SKM-1 (cell line): ENCODE data around the gene NSD2.
"Not testable (repeated sequence)": the region's sequence is repeated elsewhere in the genome, so short reads cannot be mapped to it uniquely, and the experiment has no call there.

Experiments used
- DNase-seq: peaks from one replicate; lab custom pipeline; 2025; ENCODE audit not compliant: unreplicated experiment; lab: John Stamatoyannopoulos, UW

NSD2 gene

GRCh38 chr4:1870578-1871443, at the start of gene NSD2:
Gene NSD2 (plus strand): TSS chr4:1871393. CDS start chr4:1900655, 29,262 bp downstream.
- peak; percentile 81 for DNase-seq

- no peak for DNase-seq
Measured at GRCh38 chr4:1821679-1822567, 49.3 kb upstream of the NSD2 start.

GRCh38 chr4:1822568-1823544, 48.3 kb upstream of the NSD2 start:
- DNase-seq, result no peak

- DNase-seq, result no peak
Measured at GRCh38 chr4:1823545-1823932, 47.7 kb upstream of the NSD2 start.

- DNase-seq, result no peak
Measured at GRCh38 chr4:1824746-1825145, 46.4 kb upstream of the NSD2 start.

GRCh38 chr4:1825326-1825725, 45.9 kb upstream of the NSD2 start:
- no peak for DNase-seq

- no peak for DNase-seq
Measured at GRCh38 chr4:1826531-1827350, 44.5 kb upstream of the NSD2 start.

- no peak for DNase-seq
Measured at GRCh38 chr4:1830234-1830633, 41.0 kb upstream of the NSD2 start.

- DNase-seq, result no peak
Measured at GRCh38 chr4:1830642-1831228, 40.5 kb upstream of the NSD2 start.

- DNase-seq, result no peak
Measured at GRCh38 chr4:1831331-1831730, 39.9 kb upstream of the NSD2 start.

GRCh38 chr4:1832690-1833089, 38.5 kb upstream of the NSD2 start:
- DNase-seq, result no peak

GRCh38 chr4:1833307-1834046, 37.7 kb upstream of the NSD2 start:
- no peak for DNase-seq

- no peak for DNase-seq
Measured at GRCh38 chr4:1834047-1834775, 37.0 kb upstream of the NSD2 start.

- DNase-seq, result not testable (repeated sequence)
Measured at GRCh38 chr4:1835836-1836235, 35.4 kb upstream of the NSD2 start.

GRCh38 chr4:1836650-1837049, 34.5 kb upstream of the NSD2 start:
- no peak for DNase-seq

- no peak for DNase-seq
Measured at GRCh38 chr4:1837069-1837468, 34.1 kb upstream of the NSD2 start.

GRCh38 chr4:1839282-1839681, 31.9 kb upstream of the NSD2 start:
- no peak for DNase-seq

GRCh38 chr4:1841201-1841886, 29.8 kb upstream of the NSD2 start:
- DNase-seq, result no peak
